ENCODE results near the gene PLPP2.

GRCh38 chr19:306151-306900, 15.1 kb upstream of the PLPP2 start:
- TF ChIP-seq CTCF (IDR thresholded peaks at IDR 0.05) (no peak), POLR2A (IDR thresholded peaks at IDR 0.05) (no peak)
